ENCODE data around the gene GABPB1.
"Not testable (repeated sequence)": the region's sequence is repeated elsewhere in the genome, so short reads cannot be mapped to it uniquely, and the experiment has no call there.

GABPB1 gene

GRCh38 chr15:50354838-50355618, at the start of gene GABPB1:
Gene GABPB1, minus strand, starts transcription at chr15:50355198. Its CDS starts 45,400 bp downstream, at chr15:50309798.
- peak; percentile 39 for DNase-seq

- DNase-seq: not testable (repeated sequence)
Measured at GRCh38 chr15:50391561-50391960, 36.6 kb upstream of the GABPB1 start.

GRCh38 chr15:50390554-50391264, 35.7 kb upstream of the GABPB1 start:
- peak; percentile 6 for DNase-seq

- DNase-seq: not testable (repeated sequence)
Measured at GRCh38 chr15:50382408-50382807, 27.4 kb upstream of the GABPB1 start.

- DNase-seq: no peak
Measured at GRCh38 chr15:50381438-50381837, 26.4 kb upstream of the GABPB1 start.

GRCh38 chr15:50380089-50380488, 25.1 kb upstream of the GABPB1 start:
- DNase-seq: no peak

GRCh38 chr15:50379413-50379812, 24.4 kb upstream of the GABPB1 start:
- not testable (repeated sequence) for DNase-seq

GRCh38 chr15:50378776-50379175, 23.8 kb upstream of the GABPB1 start:
- no peak for DNase-seq

GRCh38 chr15:50377867-50378751, 23.1 kb upstream of the GABPB1 start:
- DNase-seq: no peak

GRCh38 chr15:50369564-50369963, 14.6 kb upstream of the GABPB1 start:
- DNase-seq: not testable (repeated sequence)

- DNase-seq: no peak
Measured at GRCh38 chr15:50365971-50366370, 11.0 kb upstream of the GABPB1 start.

- no peak for DNase-seq
Measured at GRCh38 chr15:50365570-50365969, 10.6 kb upstream of the GABPB1 start.

GRCh38 chr15:50363612-50364011, 8.6 kb upstream of the GABPB1 start:
- DNase-seq: no peak

- DNase-seq: no peak
Measured at GRCh38 chr15:50361756-50362155, 6.8 kb upstream of the GABPB1 start.

- DNase-seq: no peak
Measured at GRCh38 chr15:50358845-50359244, 3.8 kb upstream of the GABPB1 start.

- DNase-seq: no peak
Measured at GRCh38 chr15:50355980-50356379, 982 bp upstream of the GABPB1 start.

- DNase-seq: no peak
Measured at GRCh38 chr15:50355619-50355905, 564 bp upstream of the GABPB1 start.

- peak; percentile 28 for DNase-seq
Measured at GRCh38 chr15:50353975-50354837, 792 bp downstream of the GABPB1 start.

GRCh38 chr15:50353251-50353974, 1.6 kb downstream of the GABPB1 start:
- no peak for DNase-seq

GRCh38 chr15:50350621-50351020, 4.4 kb downstream of the GABPB1 start:
- DNase-seq: no peak

GRCh38 chr15:50345298-50345697, 9.7 kb downstream of the GABPB1 start:
- DNase-seq: no peak

GRCh38 chr15:50344006-50344464, 11.0 kb downstream of the GABPB1 start:
- no peak for DNase-seq
